H1 (cell line): Measurements from ENCODE around the gene UCHL5. TPM values are rescaled to one million over a fixed set of nuclear protein-coding genes. Genes with fewer than 3 reads are reported as not detected.

Experiments
- CTCF ChIA-PET: fragments of 300-600 bp; sonication (Branson Sonifier 250); formaldehyde crosslinking; loops from one replicate; lab custom pipeline; 2021; ENCODE audit not compliant: partially characterized antibody; lab: Charles Lee
- POLR2A ChIA-PET: fragments of 300-600 bp; sonication (Branson Sonifier 250); formaldehyde crosslinking; loops from one replicate; lab custom pipeline; 2021; ENCODE audit warnings: inconsistent platforms; ENCODE audit not compliant: partially characterized antibody; lab: Charles Lee
- DNase-seq, 2 experiments: peaks; one replicate each; pipeline versions ENCODE4 v3.0.0 to v3.0.0-alpha.2; 2010 to 2022; ENCODE audit warnings: low spot score in 2 of 2, low read depth in 1 of 2, mixed read lengths in 1 of 2
- FAIRE-seq: peaks from 2 replicates; lab custom pipeline; 2011; peaks lifted over from hg19 to GRCh38; lab: Jason Lieb, UNC
- H2AFZ ChIP-seq: 2 replicates; pipeline ENCODE4 v1.8.1; 2012; ENCODE audit warnings: low read length, inconsistent platforms
- H2AK5ac ChIP-seq: 2 replicates; pipeline ENCODE4 v1.6.1; 2013; ENCODE audit warnings: low read depth, low read length
- H2BK120ac ChIP-seq: replicated peaks from 2 replicates; pipeline ENCODE3; 2013; ENCODE audit warnings: low read depth, low read length, inconsistent platforms
- H2BK12ac ChIP-seq: 2 replicates; pipeline ENCODE4 v1.6.1; 2013; ENCODE audit warnings: low read depth, low read length
- H2BK15ac ChIP-seq: 2 replicates; pipeline ENCODE4 v1.6.1; 2013; ENCODE audit warnings: low read length
- H2BK20ac ChIP-seq: 2 replicates; pipeline ENCODE4 v1.6.1; 2013; ENCODE audit warnings: low read length
- H2BK5ac ChIP-seq: 2 replicates; pipeline ENCODE4 v1.6.1; 2013; ENCODE audit warnings: low read depth, low read length
- H3K14ac ChIP-seq: 2 replicates; pipeline ENCODE4 v1.6.1; 2013; ENCODE audit warnings: inconsistent platforms; ENCODE audit not compliant: insufficient read length
- H3K18ac ChIP-seq: 2 replicates; pipeline ENCODE4 v1.6.1; 2013; ENCODE audit warnings: low read length; ENCODE audit errors: extremely low read depth
- H3K23ac ChIP-seq: 2 replicates; pipeline ENCODE4 v1.6.1; 2013; ENCODE audit warnings: inconsistent platforms; ENCODE audit not compliant: insufficient read length
- H3K23me2 ChIP-seq: 2 replicates; pipeline ENCODE4 v1.6.1; 2013; ENCODE audit warnings: low read depth, low read length
- H3K27ac ChIP-seq: 2 replicates; pipeline ENCODE4 v1.6.1; 2011; ENCODE audit warnings: low read depth, low read length, inconsistent platforms
- H3K27me3 ChIP-seq, 4 experiments: replicated peaks in 1 of 4; 1 replicate in 1 of 4; 2 replicates in 3 of 4; pipeline versions ENCODE4 v1.6.1 to v1.8.1; 2011 to 2013; ENCODE audit warnings: low read length in 3 of 4, mild to moderate bottlenecking in 3 of 4, inconsistent platforms in 2 of 4, mixed read lengths in 2 of 4, moderate library complexity in 1 of 4; ENCODE audit not compliant: control insufficient read depth in 3 of 4, insufficient read depth in 3 of 4; ENCODE audit errors: extremely low read depth in 1 of 4
- H3K36me3 ChIP-seq, 4 experiments: 2 replicates each; pipeline versions ENCODE4 v1.6.1 to v1.8.1; 2011 to 2013; ENCODE audit warnings: mild to moderate bottlenecking in 4 of 4, low read length in 3 of 4, moderate library complexity in 2 of 4, control low read depth in 1 of 4, inconsistent platforms in 1 of 4; ENCODE audit not compliant: insufficient read depth in 4 of 4, control insufficient read depth in 2 of 4
- H3K4ac ChIP-seq: replicated peaks from 2 replicates; pipeline ENCODE3; 2013; ENCODE audit warnings: low read length, low read depth, mixed read lengths, inconsistent platforms; ENCODE audit not compliant: insufficient read length
- H3K4me1 ChIP-seq, 4 experiments: replicated peaks in 1 of 4; 1 replicate in 1 of 4; 2 replicates in 3 of 4; pipeline versions ENCODE4 v1.6.1 to v1.8.1; 2011 to 2013; ENCODE audit warnings: low read length in 3 of 4, inconsistent platforms in 2 of 4, mixed read lengths in 1 of 4; ENCODE audit not compliant: insufficient read depth in 4 of 4, control insufficient read depth in 3 of 4
- H3K4me2 ChIP-seq, 2 experiments: 2 replicates each; pipeline versions ENCODE4 v1.6.1 to v1.8.1; 2011 to 2013; ENCODE audit warnings: low read depth in 2 of 2, low read length in 2 of 2, control low read depth in 1 of 2, inconsistent platforms in 1 of 2, mild to moderate bottlenecking in 1 of 2; ENCODE audit not compliant: insufficient read depth in 1 of 2
- H3K4me3 ChIP-seq, 4 experiments: fragments of 200-600, 300-600 bp in 1 of 4; sonication (generic), shearing (Covaris generic), sonication (Bioruptor Twin) in 1 of 4; 2 replicates each; pipeline versions ENCODE4 v1.5.1 to v1.8.1; 2011 to 2016; ENCODE audit warnings: low read length in 4 of 4, low read depth in 3 of 4, control low read depth in 2 of 4, inconsistent platforms in 2 of 4, mild to moderate bottlenecking in 2 of 4, mixed read lengths in 1 of 4, moderate library complexity in 1 of 4; ENCODE audit not compliant: insufficient read depth in 2 of 4; ENCODE audit errors: extremely low read depth in 1 of 4
- H3K56ac ChIP-seq: replicated peaks from 2 replicates; pipeline ENCODE3; 2013; ENCODE audit warnings: low read depth, mild to moderate bottlenecking, mixed read lengths, low read length, inconsistent platforms; ENCODE audit not compliant: insufficient read length
- H3K79me1 ChIP-seq: 2 replicates; pipeline ENCODE4 v1.6.1; 2013; ENCODE audit warnings: low read depth, low read length, control low read depth
- H3K79me2 ChIP-seq, 2 experiments: 2 replicates each; pipeline versions ENCODE4 v1.6.1 to v1.8.1; 2012 to 2013; ENCODE audit warnings: low read length in 2 of 2, mild to moderate bottlenecking in 2 of 2, inconsistent platforms in 1 of 2; ENCODE audit not compliant: insufficient read depth in 2 of 2, control insufficient read depth in 1 of 2
- H3K9ac ChIP-seq, 4 experiments: replicated peaks in 1 of 4; 1 replicate in 1 of 4; 2 replicates in 3 of 4; pipeline versions ENCODE4 v1.6.1 to v1.8.1; 2011 to 2013; ENCODE audit warnings: low read depth in 3 of 4, low read length in 3 of 4, control low read depth in 2 of 4, mild to moderate bottlenecking in 2 of 4, moderate library complexity in 2 of 4, inconsistent platforms in 1 of 4; ENCODE audit errors: extremely low read depth in 1 of 4
- H3K9me3 ChIP-seq, 2 experiments: 2 replicates each; pipeline versions ENCODE4 v1.6.1 to v1.8.1; 2012 to 2013; ENCODE audit warnings: mild to moderate bottlenecking in 2 of 2, moderate library complexity in 2 of 2, control low read depth in 1 of 2, inconsistent platforms in 1 of 2, low read depth in 1 of 2, low read length in 1 of 2, mixed read lengths in 1 of 2; ENCODE audit not compliant: insufficient read depth in 2 of 2
- H4K20me1 ChIP-seq, 2 experiments: replicated peaks in 1 of 2; 2 replicates each; pipeline versions ENCODE3 to v1.8.1; 2011 to 2013; ENCODE audit warnings: inconsistent platforms in 2 of 2, low read length in 2 of 2, mild to moderate bottlenecking in 1 of 2; ENCODE audit not compliant: insufficient read depth in 2 of 2, control insufficient read depth in 1 of 2
- H4K5ac ChIP-seq: 2 replicates; pipeline ENCODE4 v1.6.1; 2013; ENCODE audit warnings: low read length, low read depth, mixed read lengths, inconsistent platforms; ENCODE audit not compliant: insufficient read length
- H4K8ac ChIP-seq: 2 replicates; pipeline ENCODE4 v1.8.0; 2013; ENCODE audit warnings: mild to moderate bottlenecking, moderate library complexity, low read length, inconsistent platforms; ENCODE audit not compliant: insufficient read depth; ENCODE audit errors: extremely low read depth
- H4K91ac ChIP-seq: replicated peaks from 2 replicates; pipeline ENCODE3; 2013; ENCODE audit warnings: low read length, mixed read lengths, inconsistent platforms; ENCODE audit not compliant: insufficient read length
- CHD1 ChIP-seq: IDR thresholded peaks from 2 replicates; pipeline ENCODE4 v1.6.1; 2012; ENCODE audit warnings: low read depth, low read length, improper control_type of control experiment
- CTCF ChIP-seq, 3 experiments: IDR thresholded peaks; 1 replicate in 2 of 3; 2 replicates in 1 of 3; pipeline versions ENCODE4 v1.5.1 to v1.6.1; 2011; ENCODE audit warnings: low read length in 3 of 3, mild to moderate bottlenecking in 3 of 3, inconsistent platforms in 2 of 3, low read depth in 1 of 3, moderate library complexity in 1 of 3; ENCODE audit not compliant: insufficient read depth in 1 of 3; ENCODE audit errors: control extremely low read depth in 1 of 3
- KDM4A ChIP-seq: IDR thresholded peaks from one replicate; pipeline ENCODE4 v1.7.1; 2012; ENCODE audit warnings: low read depth, mild to moderate bottlenecking, moderate library complexity, low read length, inconsistent platforms; ENCODE audit not compliant: severe bottlenecking
- RAD21 ChIP-seq, 2 experiments: IDR thresholded peaks in 1 of 2; conservative IDR thresholded peaks in 1 of 2; 2 replicates each; pipeline ENCODE4 v1.6.1; 2011; ENCODE audit warnings: low read depth in 2 of 2, low read length in 2 of 2, improper control_type of control experiment in 1 of 2, inconsistent platforms in 1 of 2, mild to moderate bottlenecking in 1 of 2, moderate library complexity in 1 of 2
- SIX5 ChIP-seq: IDR thresholded peaks from 2 replicates; pipeline ENCODE4 v1.6.1; 2011; ENCODE audit warnings: mild to moderate bottlenecking, low read depth, low read length
- polyA plus RNA-seq, 7 experiments: library from polyadenylated mRNA; depleted of rRNA in 3 of 7; stranded (reverse) in 5 of 7; unstranded in 2 of 7; fragments of >200 nt in 5 of 7; fragments of 200-250 nt in 2 of 7; gene quantifications; 1 replicate in 5 of 7; 2 replicates in 1 of 7; 4 replicates in 1 of 7; pipeline versions ENCODE4 v1.2.1 to v1.2.3, GENCODE V29; 2011 to 2013; ENCODE audit warnings: missing spikeins in 2 of 7, mixed read lengths in 2 of 7
- total RNA-seq: library from RNA; stranded (reverse); fragmentation: NEBNext Ultra II Directional; extraction: Animal tissue kit (Norgen Biotek cat#: 25700); gene quantifications from 2 replicates; pipeline ENCODE4 v1.2.1, GENCODE V29; 2021

UCHL5 gene
- total and polyA plus RNA-seq, 2 of the 8 experiments (the other 6 are each of a cell fraction or from before 2014, with no cell fraction given): 12.0 to 40.0 TPM

- H3K56ac ChIP-seq: no peak overlapping the region
- H3K36me3 ChIP-seq: peaks cover 0 to 9% (median 0%) of the 10 kb centered on the region in 4 experiments; a peak in 2 of 8 replicates
- no peaks in the 10 kb centered on the region for H3K27me3 ChIP-seq
- DNase-seq: no peak
- no peak overlapping the region for H3K4me3 ChIP-seq
- H3K23ac ChIP-seq: no peak overlapping the region
- H3K9me3 ChIP-seq: no peaks in the 10 kb centered on the region
- H3K4ac ChIP-seq: no peak overlapping the region
- no peak overlapping the region for H4K91ac ChIP-seq
- H3K79me2 ChIP-seq: no peaks in the 10 kb centered on the region
- no peak overlapping the region for H3K4me2 ChIP-seq
- no peak overlapping the region for H2BK15ac ChIP-seq
- no peaks in the 10 kb centered on the region for H3K4me1 ChIP-seq
- H3K23me2 ChIP-seq: no peaks in the 10 kb centered on the region
- H2BK20ac ChIP-seq: no peak overlapping the region
- ChIA-PET POLR2A (no interaction called here), CTCF (interaction anchor here (0.6 to 3.0 kb wide), 24 partner anchors 10 to 545 kb away, joined by 3 to 43 read pairs (median 3); no protein-coding TSS in a partner anchor)
- TF ChIP-seq RAD21 (IDR thresholded peaks at IDR 0.05 in 1 of 2, conservative IDR thresholded peaks at IDR 0.05 in 1 of 2; ENCODE audit: low read depth in 2 of 2, low read length in 2 of 2) (peak; percentile 64), SIX5 (no peak), CHD1 (no peak), CTCF (IDR thresholded peaks at IDR 0.05; ENCODE audit: control extremely low read depth in 1 of 3, insufficient read depth in 1 of 3, low read depth in 1 of 3, low read length in 3 of 3) (peak in 1 of 3 experiments; percentile 13; a peak in 1 of 4 replicates), KDM4A (no peak)
- FAIRE-seq: no peak
- H2AK5ac ChIP-seq: no peak overlapping the region
- no peak overlapping the region for H3K9ac ChIP-seq
- H2BK5ac ChIP-seq: no peak overlapping the region
- H3K79me1 ChIP-seq: no peaks in the 10 kb centered on the region
- H2BK120ac ChIP-seq: no peak overlapping the region
- H2BK12ac ChIP-seq: no peak overlapping the region
- H3K14ac ChIP-seq: no peak overlapping the region
- H4K8ac ChIP-seq: no peak overlapping the region
- H2AFZ ChIP-seq: no peak overlapping the region
- no peak overlapping the region for H3K18ac ChIP-seq
- no peak overlapping the region for H3K27ac ChIP-seq
- H4K20me1 ChIP-seq: no peaks in the 10 kb centered on the region
- no peak overlapping the region for H4K5ac ChIP-seq
Measured at GRCh38 chr1:193019442-193020026, 39.6 kb downstream of the UCHL5 start.
